Esophagus squamous epithelium (tissue), 4 donors: ENCODE data around the gene MALT1.

Experiments used
- CTCF ChIP-seq, 6 experiments: fragments of 450-650 bp in 4 of 6; fragments of 200-600 bp in 2 of 6; sonication (generic) in 2 of 6; IDR thresholded peaks; one replicate each; pipeline ENCODE4 v1.5.1; 2016 to 2019; ENCODE audit warnings: antibody characterized with exemption in 6 of 6, mild to moderate bottlenecking in 4 of 6, moderate library complexity in 4 of 6
- POLR2A ChIP-seq, 4 donors: fragments of 450-650 bp; IDR thresholded peaks; one replicate each; pipeline ENCODE4 v1.6.1; 2017; ENCODE audit warnings: antibody characterized with exemption in 4 of 4, mild to moderate bottlenecking in 4 of 4, moderate library complexity in 3 of 4

DNA sequence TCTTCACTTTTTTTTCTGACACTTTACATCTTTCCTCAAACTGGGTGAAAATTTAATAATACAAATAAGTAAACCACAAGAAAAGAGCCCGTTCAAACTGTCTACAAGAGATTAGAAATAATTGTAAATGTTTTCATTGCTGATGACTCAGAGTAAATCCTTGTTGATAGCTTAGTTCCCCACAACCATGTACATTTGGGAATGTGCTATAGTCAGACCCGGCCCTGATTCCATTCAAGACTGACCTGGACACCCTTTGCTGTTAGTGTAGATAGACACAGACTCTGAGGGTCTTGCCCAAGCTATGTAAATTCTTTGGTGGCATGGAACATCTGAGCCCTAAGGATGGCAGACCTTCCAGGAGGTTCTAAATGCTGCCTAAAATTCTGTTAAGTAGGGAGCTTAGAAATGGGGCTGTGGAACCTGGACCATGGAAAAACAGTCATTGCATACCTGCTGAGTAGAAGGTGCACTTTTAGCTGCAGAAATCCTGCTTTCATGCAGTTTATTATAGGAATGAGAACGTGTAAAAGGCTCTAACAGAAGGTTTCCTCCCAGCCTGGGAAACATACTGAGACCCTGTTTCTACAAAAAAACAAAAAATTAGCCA lies 3.7 kb downstream of the MALT1 start:
- no peak for TF ChIP-seq CTCF (IDR thresholded peaks at IDR 0.05)
- TF ChIP-seq POLR2A (IDR thresholded peaks at IDR 0.05) = no peak
